Heart left ventricle (tissue), 13 donors: Measurements from ENCODE around the gene MAGEC2.

Experiments used
- POLR2A ChIP-seq, 2 donors: fragments of 450-650 bp; IDR thresholded peaks; one replicate each; pipeline ENCODE4 v1.6.1; 2017; ENCODE audit warnings: antibody characterized with exemption in 2 of 2, mild to moderate bottlenecking in 2 of 2, moderate library complexity in 2 of 2
- TF ChIP-seq, protein P1 (sequence below), 12 donors: fragments of 200-600 bp; sonication (generic) in 4 of 12; IDR thresholded peaks; one replicate each; pipeline versions ENCODE4 v1.5.0 to v1.8.0; 2018 to 2022; ENCODE audit warnings: antibody characterized with exemption in 12 of 12, mild to moderate bottlenecking in 5 of 12
- donor health status: ischemic (EF 13 %, LVEDD 7.1; RV severe dilation, severe dysfunction).
- donor health status: DM: no; HTN: yes; CAD: no.
- donor health status: DM: no; HTN: no; CAD: no.
- donor health status: ischemic (EF 25% LVEDD 6.9; RV normal size, moderate dysfunction).
- donor health status: ischemic (EF 25% LVEDD 5.7; RV mildly dilated, moderate dysfunction).
- donor health status: ischemic (EF 35%, LVEDD 5.7; RV mildly dilated, moderate dysfunction).
- donor health status: nonischemic (EF 11% LVEDD 7.7; RV severe dilation, severe dysfunction).
- donor health status: DM: yes; HTN: yes; CAD: no.
- donor health status: PGD.
- donor health status: ischemic (EF 29% LVEDD 5.4; RV normal size, mild dysfunction).
- donor health status: nonischemic (EF 23%, LVEDD 6.1; RV moderate dilation, normal function).

DNA sequence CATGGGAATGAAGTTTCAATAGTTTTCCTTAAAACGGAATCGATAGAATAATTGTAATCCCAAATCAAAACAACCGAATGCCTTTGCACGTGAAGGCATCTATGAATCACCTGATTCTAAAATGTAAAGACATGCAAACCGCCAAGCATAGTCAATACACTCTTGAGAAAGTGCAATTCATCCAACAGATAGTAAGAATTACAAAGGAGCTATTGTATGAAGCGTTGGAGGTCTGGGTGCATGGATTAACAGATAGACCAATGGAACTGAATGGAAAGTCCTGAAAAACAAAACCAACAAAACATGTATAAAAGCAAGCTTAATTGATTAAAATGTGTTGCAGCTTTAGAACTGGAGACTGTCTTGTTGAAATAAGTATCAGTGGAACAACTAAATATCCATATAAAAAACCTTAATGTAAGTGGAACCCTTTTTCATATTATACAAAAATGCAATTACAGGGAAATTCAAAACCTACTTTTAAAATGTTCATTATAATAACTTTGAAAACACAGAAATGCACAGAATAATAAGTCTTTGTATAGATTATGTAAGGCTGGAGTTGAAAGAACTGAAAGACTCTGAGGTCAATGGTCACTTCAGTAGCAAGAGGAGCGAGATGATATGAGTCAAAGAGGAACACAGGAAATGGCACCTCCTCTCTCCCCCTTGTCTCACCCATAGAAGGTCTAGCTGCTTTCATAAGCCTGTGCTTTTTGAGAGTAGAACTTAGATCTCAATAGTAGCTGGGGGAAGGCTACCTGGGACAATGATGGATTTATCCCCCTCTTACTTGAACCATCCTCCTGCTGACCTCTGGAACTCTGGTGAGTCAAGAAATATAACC lies 20.1 kb downstream of the MAGEC2 start:
- TF ChIP-seq, protein P1, sequence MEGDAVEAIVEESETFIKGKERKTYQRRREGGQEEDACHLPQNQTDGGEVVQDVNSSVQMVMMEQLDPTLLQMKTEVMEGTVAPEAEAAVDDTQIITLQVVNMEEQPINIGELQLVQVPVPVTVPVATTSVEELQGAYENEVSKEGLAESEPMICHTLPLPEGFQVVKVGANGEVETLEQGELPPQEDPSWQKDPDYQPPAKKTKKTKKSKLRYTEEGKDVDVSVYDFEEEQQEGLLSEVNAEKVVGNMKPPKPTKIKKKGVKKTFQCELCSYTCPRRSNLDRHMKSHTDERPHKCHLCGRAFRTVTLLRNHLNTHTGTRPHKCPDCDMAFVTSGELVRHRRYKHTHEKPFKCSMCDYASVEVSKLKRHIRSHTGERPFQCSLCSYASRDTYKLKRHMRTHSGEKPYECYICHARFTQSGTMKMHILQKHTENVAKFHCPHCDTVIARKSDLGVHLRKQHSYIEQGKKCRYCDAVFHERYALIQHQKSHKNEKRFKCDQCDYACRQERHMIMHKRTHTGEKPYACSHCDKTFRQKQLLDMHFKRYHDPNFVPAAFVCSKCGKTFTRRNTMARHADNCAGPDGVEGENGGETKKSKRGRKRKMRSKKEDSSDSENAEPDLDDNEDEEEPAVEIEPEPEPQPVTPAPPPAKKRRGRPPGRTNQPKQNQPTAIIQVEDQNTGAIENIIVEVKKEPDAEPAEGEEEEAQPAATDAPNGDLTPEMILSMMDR (IDR thresholded peaks at IDR 0.05) = no peak
- TF ChIP-seq POLR2A (IDR thresholded peaks at IDR 0.05) = no peak
